ENCODE results near the gene MEX3A. TPM values are rescaled to one million over a fixed set of nuclear protein-coding genes. Genes with fewer than 3 reads are reported as not detected.
"Not testable (repeated sequence)": the region's sequence is repeated elsewhere in the genome, so short reads cannot be mapped to it uniquely, and the experiment has no call there.

Gene MEX3A
- total and polyA plus RNA-seq, 7 donors = 0.23 to 1.5 (median 0.33) TPM

DNA sequence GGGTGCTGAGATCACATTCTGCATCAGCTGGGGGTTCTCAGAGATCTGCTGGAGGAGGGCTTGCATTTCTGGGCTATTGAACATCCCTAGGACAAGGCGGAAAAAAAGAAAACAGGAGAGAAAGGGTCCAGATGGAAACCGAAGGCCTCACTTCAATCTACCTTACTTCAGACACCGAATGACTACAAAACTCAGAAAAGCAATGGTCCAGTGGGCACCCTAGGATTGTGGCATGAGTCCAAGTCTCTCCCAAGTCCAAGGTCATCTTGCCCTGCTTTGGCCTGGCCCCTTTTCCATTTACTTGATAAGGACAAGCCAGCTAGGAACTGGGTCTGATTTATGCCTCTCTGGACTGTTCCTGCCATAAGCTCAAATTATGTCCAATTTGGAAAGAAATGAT, 39.4 kb downstream of the MEX3A start:
- Histone ChIP-seq H3K27me3 (no peaks in the 10 kb centered on the region), H3K36me3 (peaks cover 16 to 85% (median 36%) of the 10 kb centered on the region in 4 donors), H3K9me3 (no peaks in the 10 kb centered on the region), H3K4me3 (no peak overlapping the region), H3K4me1 (no peaks in the 10 kb centered on the region), H3K27ac (no peak overlapping the region)
- WGBS, 2 donors = 92 to 95% methylated on average over 3 of the region's 3 CpGs
- TF ChIP-seq POLR2A (IDR thresholded peaks at IDR 0.05) (no peak), EP300 (IDR thresholded peaks at IDR 0.05) (no peak), POLR2AphosphoS5 (IDR thresholded peaks at IDR 0.05) (no peak)
- TF ChIP-seq, protein P1, sequence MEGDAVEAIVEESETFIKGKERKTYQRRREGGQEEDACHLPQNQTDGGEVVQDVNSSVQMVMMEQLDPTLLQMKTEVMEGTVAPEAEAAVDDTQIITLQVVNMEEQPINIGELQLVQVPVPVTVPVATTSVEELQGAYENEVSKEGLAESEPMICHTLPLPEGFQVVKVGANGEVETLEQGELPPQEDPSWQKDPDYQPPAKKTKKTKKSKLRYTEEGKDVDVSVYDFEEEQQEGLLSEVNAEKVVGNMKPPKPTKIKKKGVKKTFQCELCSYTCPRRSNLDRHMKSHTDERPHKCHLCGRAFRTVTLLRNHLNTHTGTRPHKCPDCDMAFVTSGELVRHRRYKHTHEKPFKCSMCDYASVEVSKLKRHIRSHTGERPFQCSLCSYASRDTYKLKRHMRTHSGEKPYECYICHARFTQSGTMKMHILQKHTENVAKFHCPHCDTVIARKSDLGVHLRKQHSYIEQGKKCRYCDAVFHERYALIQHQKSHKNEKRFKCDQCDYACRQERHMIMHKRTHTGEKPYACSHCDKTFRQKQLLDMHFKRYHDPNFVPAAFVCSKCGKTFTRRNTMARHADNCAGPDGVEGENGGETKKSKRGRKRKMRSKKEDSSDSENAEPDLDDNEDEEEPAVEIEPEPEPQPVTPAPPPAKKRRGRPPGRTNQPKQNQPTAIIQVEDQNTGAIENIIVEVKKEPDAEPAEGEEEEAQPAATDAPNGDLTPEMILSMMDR (IDR thresholded peaks at IDR 0.05) = no peak
- intact Hi-C loops (cut with DNase I) = no loop called here
- no peak for DNase-seq

DNA sequence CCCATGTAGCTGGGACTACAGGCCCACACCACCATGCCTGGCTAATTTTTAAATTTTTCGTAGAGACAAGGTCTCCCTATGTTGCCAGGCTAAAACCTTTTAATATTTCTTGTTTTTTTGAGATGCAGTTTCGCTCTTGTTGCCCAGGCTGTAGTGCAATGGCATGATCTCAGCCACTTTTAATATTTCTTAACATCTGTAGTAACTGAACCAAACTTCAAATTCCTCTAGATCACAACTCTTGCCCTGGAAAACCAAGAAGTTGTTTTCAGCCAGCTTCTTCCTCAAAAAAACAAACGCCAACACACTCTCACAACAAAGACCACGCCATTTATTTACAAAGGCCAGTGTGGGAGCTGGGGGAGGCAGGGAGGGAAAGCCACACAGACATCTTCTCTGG, 47.3 kb downstream of the MEX3A start:
- DNase-seq; H3K4me3 ChIP-seq; H3K4me1 ChIP-seq; intact Hi-C loops (cut with DNase I); H3K27me3 ChIP-seq; H3K9me3 ChIP-seq; H3K27ac ChIP-seq: not testable (repeated sequence)
- H3K36me3 ChIP-seq = peaks cover 0 to 39% (median 12%) of the 10 kb centered on the region in 4 donors
- WGBS, 2 donors = 90 to 96% methylated on average over 4 of the region's 4 CpGs

DNA sequence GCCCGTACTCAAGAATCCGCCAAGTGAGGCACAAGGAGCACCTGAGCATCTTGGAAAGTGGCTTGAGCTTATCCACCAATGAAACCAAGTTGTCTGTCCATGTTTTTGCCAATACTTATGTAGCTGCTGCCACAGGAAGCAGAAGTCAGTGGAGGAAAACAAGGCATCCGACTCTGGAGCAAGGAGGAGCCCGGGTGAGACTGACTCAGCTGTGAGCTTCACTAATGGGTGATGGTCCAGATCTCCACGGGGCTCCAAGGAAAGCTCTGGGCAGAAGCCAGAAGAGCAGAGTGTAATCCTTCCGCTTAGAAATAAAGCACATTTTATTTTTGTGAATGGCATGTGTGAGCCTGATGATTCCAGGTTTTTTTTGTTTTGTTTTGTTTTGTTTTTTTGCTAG, 49.3 kb downstream of the MEX3A start:
- no peak for DNase-seq
- Histone ChIP-seq H3K27me3 (no peaks in the 10 kb centered on the region), H3K9me3 (no peaks in the 10 kb centered on the region), H3K4me1 (no peaks in the 10 kb centered on the region), H3K36me3 (peaks cover 0 to 20% (median 6%) of the 10 kb centered on the region in 4 donors), H3K27ac (no peak overlapping the region), H3K4me3 (no peak overlapping the region)
- WGBS, 2 donors = 67 to 70% methylated on average over 6 of the region's 6 CpGs
- TF ChIP-seq POLR2A (IDR thresholded peaks at IDR 0.05) (no peak), POLR2AphosphoS5 (IDR thresholded peaks at IDR 0.05) (no peak), EP300 (IDR thresholded peaks at IDR 0.05) (no peak)
- TF ChIP-seq, protein P1 (IDR thresholded peaks at IDR 0.05) = no peak
- intact Hi-C loops (cut with DNase I) = no loop called here

DNA sequence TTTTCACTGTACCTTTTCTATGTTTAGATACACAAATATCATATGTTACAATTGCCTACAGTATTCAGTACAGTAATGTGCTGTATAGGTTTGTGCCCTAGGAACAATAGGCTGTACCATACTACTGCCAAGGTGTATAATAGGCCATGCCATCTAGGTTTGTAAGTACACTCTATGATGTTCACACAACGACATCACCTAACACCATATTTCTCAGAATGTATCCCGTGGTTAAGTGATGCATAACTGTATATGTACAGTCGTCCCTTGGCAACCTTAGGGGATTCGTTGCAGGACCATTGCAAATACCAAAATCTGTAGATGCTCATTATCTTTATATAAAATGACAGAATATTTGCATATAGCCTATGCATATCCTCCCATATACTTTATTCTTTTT, 55.7 kb downstream of the MEX3A start:
- no peaks in the 10 kb centered on the region for H3K9me3 ChIP-seq
- 86 to 88% methylated on average over 4 of the region's 4 CpGs for WGBS, 2 donors
- no peaks in the 10 kb centered on the region for H3K36me3 ChIP-seq
- no peak overlapping the region for H3K27ac ChIP-seq
- no peak for DNase-seq
- H3K4me1 ChIP-seq = no peaks in the 10 kb centered on the region
- no peaks in the 10 kb centered on the region for H3K27me3 ChIP-seq
- TF ChIP-seq EP300 (IDR thresholded peaks at IDR 0.05) (no peak), POLR2AphosphoS5 (IDR thresholded peaks at IDR 0.05) (no peak), POLR2A (IDR thresholded peaks at IDR 0.05) (no peak)
- TF ChIP-seq, protein P1 (IDR thresholded peaks at IDR 0.05) = no peak
- no peak overlapping the region for H3K4me3 ChIP-seq
- intact Hi-C loops (cut with DNase I) = no loop called here

DNA sequence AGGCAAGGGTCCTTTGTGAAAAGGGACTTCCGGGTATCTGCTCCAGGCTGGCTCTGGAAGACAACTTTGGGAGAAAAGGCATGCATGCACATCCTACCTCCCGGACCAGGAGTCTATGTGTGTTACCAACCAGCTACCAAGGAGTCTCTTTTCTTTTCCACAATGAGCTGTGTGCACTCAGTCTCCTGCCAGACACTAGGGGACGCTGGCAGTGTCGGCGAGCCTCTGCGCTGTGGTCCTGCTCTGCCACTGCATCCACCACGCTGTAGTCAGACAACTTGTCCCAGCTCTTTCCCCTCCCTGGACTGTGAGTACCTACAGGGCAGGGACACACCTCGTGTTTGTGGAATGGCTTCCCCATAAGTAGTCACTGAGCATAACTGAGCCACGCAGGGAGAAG, 56.4 kb downstream of the MEX3A start:
- Histone ChIP-seq H3K27me3 (no peaks in the 10 kb centered on the region), H3K4me1 (peaks cover 0 to 4% (median 2%) of the 10 kb centered on the region in 4 donors)
- 6 to 16% methylated on average over 9 of the region's 9 CpGs for WGBS, 2 donors

More for the DNA sequence above, 56.4 kb downstream of the MEX3A start:
- no peak for TF ChIP-seq POLR2AphosphoS5 (IDR thresholded peaks at IDR 0.05)
- TF ChIP-seq, protein P1 (IDR thresholded peaks at IDR 0.05) = no peak
- no peak for TF ChIP-seq EP300 (IDR thresholded peaks at IDR 0.05)
- TF ChIP-seq POLR2A (IDR thresholded peaks at IDR 0.05) = no peak
- H3K9me3 ChIP-seq = no peaks in the 10 kb centered on the region
- H3K4me3 ChIP-seq = no peak overlapping the region
- H3K27ac ChIP-seq = no peak overlapping the region
- intact Hi-C loops (cut with DNase I) = no loop called here
- no peak for DNase-seq
- no peaks in the 10 kb centered on the region for H3K36me3 ChIP-seq

Data from sigmoid colon (tissue), 7 donors.